ENCODE data around the gene ACOT8.
A peak's percentile ranks its signal among the peaks of the same experiment; 100 is the strongest.
"Not testable (repeated sequence)": the region's sequence is repeated elsewhere in the genome, so short reads cannot be mapped to it uniquely, and the experiment has no call there.

ACOT8 gene

GRCh38 chr20:45823949-45824835, 33.0 kb downstream of the ACOT8 start:
- peak; percentile 55 for DNase-seq

- no peak for DNase-seq
These were observed 34.3 kb downstream of the ACOT8 start for GRCh38 chr20:45822857-45823256.

- DNase-seq = no peak
These were observed 35.2 kb downstream of the ACOT8 start for GRCh38 chr20:45821947-45822346.

- no peak for DNase-seq
These were observed 37.7 kb downstream of the ACOT8 start for GRCh38 chr20:45819466-45819865.

GRCh38 chr20:45818239-45818638, 39.0 kb downstream of the ACOT8 start:
- DNase-seq = no peak

GRCh38 chr20:45817376-45818194, 39.6 kb downstream of the ACOT8 start:
- no peak for DNase-seq

- DNase-seq = no peak
These were observed 40.2 kb downstream of the ACOT8 start for GRCh38 chr20:45816951-45817350.

- no peak for DNase-seq
These were observed 42.9 kb downstream of the ACOT8 start for GRCh38 chr20:45814314-45814713.

GRCh38 chr20:45813489-45813888, 43.7 kb downstream of the ACOT8 start:
- no peak for DNase-seq

GRCh38 chr20:45813006-45813340, 44.2 kb downstream of the ACOT8 start:
- no peak for DNase-seq

GRCh38 chr20:45812157-45813005, 44.8 kb downstream of the ACOT8 start, which contains the start of gene UBE2C:
UBE2C (plus strand) TSS chr20:45812644; CDS start chr20:45812696, 52 bp downstream.
- peak; percentile 91 for DNase-seq

GRCh38 chr20:45810191-45810970, 46.8 kb downstream of the ACOT8 start:
- no peak for DNase-seq

- DNase-seq = no peak
These were observed 55.3 kb downstream of the ACOT8 start for GRCh38 chr20:45801851-45802250.

GRCh38 chr20:45798935-45799642, 58.1 kb downstream of the ACOT8 start:
- DNase-seq = peak; percentile 54

- DNase-seq = not testable (repeated sequence)
These were observed 59.2 kb downstream of the ACOT8 start for GRCh38 chr20:45797955-45798354.

GRCh38 chr20:45797510-45797909, 59.7 kb downstream of the ACOT8 start:
- not testable (repeated sequence) for DNase-seq

- DNase-seq = no peak
These were observed 60.7 kb downstream of the ACOT8 start for GRCh38 chr20:45796337-45797065.

GRCh38 chr20:45792317-45793118, 64.7 kb downstream of the ACOT8 start:
- peak; percentile 3 for DNase-seq

Measured in stimulated activated CD4-positive, alpha-beta T cell treated with anti-CD3 and anti-CD28 coated beads, Interleukin-4, amount 100 ng/mL, for 1 hour (primary cell).